SK-N-MC (cell line): Measurements from ENCODE around the gene FPR1.

Experiments used
- EZH2 ChIP-seq: fragments of 200-600 bp; sonication (generic); IDR thresholded peaks from one replicate; pipeline ENCODE4 v1.6.1; 2017; ENCODE audit warnings: antibody characterized with exemption
- FOXP2 ChIP-seq: optimal IDR thresholded peaks from 2 replicates; pipeline ENCODE3; 2011; ENCODE audit warnings: mild to moderate bottlenecking, moderate library complexity; ENCODE audit not compliant: insufficient read depth; ENCODE audit errors: extremely low read length, control extremely low read depth
- POLR2AphosphoS5 ChIP-seq: IDR thresholded peaks from 2 replicates; pipeline ENCODE4 v1.6.1; 2012; ENCODE audit warnings: mild to moderate bottlenecking, low read depth, low read length, borderline replicate concordance

DNA sequence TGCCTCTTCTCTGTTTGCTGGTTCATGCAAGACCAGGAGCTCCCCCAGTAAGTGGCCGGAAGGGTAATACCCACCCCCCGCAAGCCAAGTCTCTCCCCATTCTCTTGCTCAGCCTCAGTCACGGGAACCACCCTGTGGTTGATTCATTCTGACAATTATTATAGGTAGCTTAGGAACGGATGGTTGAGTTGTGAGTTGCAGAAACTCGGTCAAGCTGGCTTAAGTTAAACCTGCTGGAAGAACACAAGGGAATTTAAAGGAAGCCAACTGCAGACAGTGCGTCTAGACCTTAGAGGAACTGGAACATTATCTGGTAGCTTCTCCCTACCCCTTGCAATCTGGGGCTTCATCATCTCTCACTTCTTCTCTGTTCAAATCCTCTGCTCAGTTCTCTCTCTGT is 8.9 kb downstream of the FPR1 start:
- TF ChIP-seq EZH2 (no peak), POLR2AphosphoS5 (no peak), FOXP2 (no peak)
